ENCODE results near the gene AGPAT2. TPM values are rescaled to one million over a fixed set of nuclear protein-coding genes. Genes with fewer than 3 reads are reported as not detected.

AGPAT2 gene
- total and polyA plus RNA-seq, 2 donors (not counting 1 experiment from before 2014, with no cell fraction given): 25.1 to 28.4 TPM

DNA sequence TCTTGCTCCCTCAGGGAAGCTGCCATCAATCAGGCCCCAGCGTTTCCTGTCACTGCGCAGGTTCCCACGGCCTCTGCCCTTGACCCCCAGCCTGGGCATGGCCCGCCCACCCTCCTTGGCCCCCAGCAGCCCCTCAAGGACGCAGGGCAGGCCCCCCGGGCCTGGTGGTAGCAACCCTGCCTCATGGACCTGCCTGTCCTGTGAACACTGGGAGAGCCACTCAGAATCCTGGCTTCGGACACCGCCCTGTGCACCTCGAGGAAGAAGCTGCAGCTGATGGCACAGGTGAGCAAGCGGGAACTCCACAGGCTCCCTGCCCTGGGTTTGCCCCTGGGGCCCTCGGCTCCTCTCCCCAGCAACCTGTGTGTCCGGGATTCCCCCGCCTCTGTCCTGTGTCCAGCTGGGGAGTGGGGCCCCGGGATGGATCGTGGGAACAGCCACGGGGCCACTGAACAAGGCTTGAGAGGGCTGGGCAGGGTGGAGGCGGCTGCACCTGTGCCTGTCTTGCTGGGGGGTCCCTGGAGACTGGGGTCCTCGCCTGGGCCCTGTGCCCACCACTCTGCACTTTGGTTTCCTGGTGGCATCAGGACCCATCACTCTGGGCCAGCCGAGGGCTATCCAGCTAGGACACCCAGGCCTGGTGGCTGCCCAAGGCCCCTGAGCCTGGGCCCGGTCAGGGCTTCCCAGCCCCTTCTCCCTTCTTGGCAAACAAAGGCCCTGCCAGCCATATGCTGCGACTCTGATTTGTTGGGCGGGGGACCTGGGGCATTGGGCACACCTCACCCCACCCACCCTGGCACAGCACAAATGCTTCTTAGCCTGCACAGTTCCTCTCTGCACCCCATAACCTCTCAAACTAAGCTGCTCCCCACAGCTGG, 58.0 kb downstream of the AGPAT2 start:
- WGBS (ENCODE audit: insufficient coverage): 74% methylated on average over 21 of the region's 22 CpGs
- peaks cover 16 to 30% of the 10 kb centered on the region in 2 donors for H3K4me1 ChIP-seq (ENCODE audit: control insufficient read depth in 2 of 2, insufficient read depth in 2 of 2, low read length in 2 of 2)
- no peaks in the 10 kb centered on the region for H4K20me1 ChIP-seq (ENCODE audit: control insufficient read depth, insufficient read depth, low read length, poor library complexity, severe bottlenecking)
- no peak for DNase-seq
- intact Hi-C loops (cut with micrococcal nuclease): no loop called here
- H3K27me3 ChIP-seq (replicated peaks in 1 of 4; ENCODE audit: control extremely low read depth in 1 of 4, control insufficient read depth in 3 of 4, insufficient read depth in 4 of 4, low read length in 3 of 4): peaks cover 0 to 32% (median 3%) of the 10 kb centered on the region in 4 experiments
- no peak overlapping the region for H3K4me2 ChIP-seq (replicated peaks; ENCODE audit: low read depth, low read length, poor library complexity, severe bottlenecking)
- no peak overlapping the region for H3K4me3 ChIP-seq (ENCODE audit: control extremely low read depth in 1 of 5, extremely low read depth in 1 of 5, insufficient read depth in 1 of 5, low read depth in 2 of 5, low read length in 4 of 5)
- TF ChIP-seq EZH2 (IDR thresholded peaks at IDR 0.05; ENCODE audit: borderline replicate concordance, insufficient read depth, low read depth, low read length, poor library complexity, severe bottlenecking): no peak
- TF ChIP-seq, protein P1, sequence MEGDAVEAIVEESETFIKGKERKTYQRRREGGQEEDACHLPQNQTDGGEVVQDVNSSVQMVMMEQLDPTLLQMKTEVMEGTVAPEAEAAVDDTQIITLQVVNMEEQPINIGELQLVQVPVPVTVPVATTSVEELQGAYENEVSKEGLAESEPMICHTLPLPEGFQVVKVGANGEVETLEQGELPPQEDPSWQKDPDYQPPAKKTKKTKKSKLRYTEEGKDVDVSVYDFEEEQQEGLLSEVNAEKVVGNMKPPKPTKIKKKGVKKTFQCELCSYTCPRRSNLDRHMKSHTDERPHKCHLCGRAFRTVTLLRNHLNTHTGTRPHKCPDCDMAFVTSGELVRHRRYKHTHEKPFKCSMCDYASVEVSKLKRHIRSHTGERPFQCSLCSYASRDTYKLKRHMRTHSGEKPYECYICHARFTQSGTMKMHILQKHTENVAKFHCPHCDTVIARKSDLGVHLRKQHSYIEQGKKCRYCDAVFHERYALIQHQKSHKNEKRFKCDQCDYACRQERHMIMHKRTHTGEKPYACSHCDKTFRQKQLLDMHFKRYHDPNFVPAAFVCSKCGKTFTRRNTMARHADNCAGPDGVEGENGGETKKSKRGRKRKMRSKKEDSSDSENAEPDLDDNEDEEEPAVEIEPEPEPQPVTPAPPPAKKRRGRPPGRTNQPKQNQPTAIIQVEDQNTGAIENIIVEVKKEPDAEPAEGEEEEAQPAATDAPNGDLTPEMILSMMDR (IDR thresholded peaks at IDR 0.05): no peak
- H3K79me2 ChIP-seq (ENCODE audit: control insufficient read depth, insufficient read depth, low read length): no peaks in the 10 kb centered on the region
- no peak overlapping the region for H2AFZ ChIP-seq (ENCODE audit: insufficient read depth, low read depth, low read length, poor library complexity, severe bottlenecking)
- H3K4me3 Mint-ChIP-seq: no peak overlapping the region
- POLR2A ChIA-PET: no interaction called here
- no peak overlapping the region for H3K27ac ChIP-seq (ENCODE audit: low read length in 2 of 2)
- CTCF ChIA-PET: interaction anchor here (0.8 to 7.3 kb wide), 8 partner anchors 11 to 142 kb away, joined by 3 to 153 read pairs (median 4); no protein-coding TSS in a partner anchor
- no peaks in the 10 kb centered on the region for H3K9me3 Mint-ChIP-seq (ENCODE audit: insufficient read depth)
- ATAC-seq (ENCODE audit: low read depth): no peak
- peaks cover 12% of the 10 kb centered on the region for H3K27me3 Mint-ChIP-seq
- H3K9me3 ChIP-seq (ENCODE audit: control extremely low read depth in 1 of 3, control insufficient read depth in 2 of 3, insufficient read depth in 1 of 3, low read length in 2 of 3): no peaks in the 10 kb centered on the region
- no peak overlapping the region for H3K9ac ChIP-seq (ENCODE audit: low read length)
- H3K4me1 Mint-ChIP-seq: peaks cover 3% of the 10 kb centered on the region
- no peaks in the 10 kb centered on the region for H3K36me3 ChIP-seq (replicated peaks in 1 of 2; ENCODE audit: control extremely low read depth in 1 of 2, control insufficient read depth in 1 of 2, extremely low read depth in 1 of 2, insufficient read depth in 2 of 2, low read length in 1 of 2)
- H3K27ac Mint-ChIP-seq: peak overlapping the region; percentile 26

DNA sequence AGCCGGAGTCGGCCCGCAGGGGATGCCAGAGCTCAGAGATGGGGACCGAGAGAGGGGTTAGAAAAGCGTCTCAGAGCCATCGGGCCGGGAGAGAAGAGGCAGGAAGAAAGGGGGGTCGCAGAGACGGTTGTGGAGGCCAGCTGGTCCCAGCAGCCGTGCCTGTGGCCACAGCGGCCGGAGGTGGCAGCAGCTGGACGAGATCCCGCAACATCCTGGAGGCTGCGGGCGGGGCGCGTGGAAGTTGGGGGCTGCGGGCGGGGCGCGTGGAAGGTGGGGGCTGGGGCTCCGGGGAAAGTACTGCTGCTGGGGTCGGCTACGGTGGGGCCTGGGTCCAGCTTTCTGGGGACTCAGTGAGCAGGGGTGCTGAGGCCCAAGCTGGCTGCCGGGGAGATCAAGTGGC, 59.0 kb downstream of the AGPAT2 start:
- ATAC-seq (ENCODE audit: low read depth) (no peak), DNase-seq (no peak)
- H3K4me3 Mint-ChIP-seq: no peak overlapping the region
- H3K27ac Mint-ChIP-seq: no peak overlapping the region
- 18% methylated on average over 25 of the region's 26 CpGs for WGBS (ENCODE audit: insufficient coverage)
- no peaks in the 10 kb centered on the region for H3K79me2 ChIP-seq (ENCODE audit: control insufficient read depth, insufficient read depth, low read length)
- H3K36me3 ChIP-seq (replicated peaks in 1 of 2; ENCODE audit: control extremely low read depth in 1 of 2, control insufficient read depth in 1 of 2, extremely low read depth in 1 of 2, insufficient read depth in 2 of 2, low read length in 1 of 2): no peaks in the 10 kb centered on the region
- peaks cover 3% of the 10 kb centered on the region for H3K4me1 Mint-ChIP-seq
- H3K4me1 ChIP-seq (ENCODE audit: control insufficient read depth in 2 of 2, insufficient read depth in 2 of 2, low read length in 2 of 2): peaks cover 16 to 30% of the 10 kb centered on the region in 2 donors
- H3K27ac ChIP-seq (ENCODE audit: low read length in 2 of 2): no peak overlapping the region
- no peak overlapping the region for H3K4me3 ChIP-seq (ENCODE audit: control extremely low read depth in 1 of 5, extremely low read depth in 1 of 5, insufficient read depth in 1 of 5, low read depth in 2 of 5, low read length in 4 of 5)
- no peaks in the 10 kb centered on the region for H3K9me3 Mint-ChIP-seq (ENCODE audit: insufficient read depth)
- H3K27me3 ChIP-seq (replicated peaks in 1 of 4; ENCODE audit: control extremely low read depth in 1 of 4, control insufficient read depth in 3 of 4, insufficient read depth in 4 of 4, low read length in 3 of 4): peaks cover 0 to 35% (median 3%) of the 10 kb centered on the region in 4 experiments
- POLR2A ChIA-PET: interaction anchor here (0.7 kb wide), 1 partner anchor 829 kb away, joined by 3 read pairs; no protein-coding TSS in a partner anchor
- no peak overlapping the region for H3K4me2 ChIP-seq (replicated peaks; ENCODE audit: low read depth, low read length, poor library complexity, severe bottlenecking)
- TF ChIP-seq EZH2 (IDR thresholded peaks at IDR 0.05; ENCODE audit: borderline replicate concordance, insufficient read depth, low read depth, low read length, poor library complexity, severe bottlenecking): no peak
- intact Hi-C loops (cut with micrococcal nuclease): no loop called here
- no peak overlapping the region for H3K9ac ChIP-seq (ENCODE audit: low read length)
- CTCF ChIA-PET: interaction anchor here (1.3 to 7.3 kb wide), 3 partner anchors 19 to 141 kb away, joined by 4 to 153 read pairs (median 5); no protein-coding TSS in a partner anchor
- H4K20me1 ChIP-seq (ENCODE audit: control insufficient read depth, insufficient read depth, low read length, poor library complexity, severe bottlenecking): no peaks in the 10 kb centered on the region
- no peak overlapping the region for H2AFZ ChIP-seq (ENCODE audit: insufficient read depth, low read depth, low read length, poor library complexity, severe bottlenecking)
- no peaks in the 10 kb centered on the region for H3K9me3 ChIP-seq (ENCODE audit: control extremely low read depth in 1 of 3, control insufficient read depth in 2 of 3, insufficient read depth in 1 of 3, low read length in 2 of 3)
- H3K27me3 Mint-ChIP-seq: peaks cover 12% of the 10 kb centered on the region

Data from B cell (primary cell).